H1 (cell line): ENCODE results near the gene KCNK15. TPM values are rescaled to one million over a fixed set of nuclear protein-coding genes. Genes with fewer than 3 reads are reported as not detected.

Experiments used
- CTCF ChIA-PET: fragments of 300-600 bp; sonication (Branson Sonifier 250); formaldehyde crosslinking; loops from one replicate; lab custom pipeline; 2021; ENCODE audit not compliant: partially characterized antibody; lab: Charles Lee
- POLR2A ChIA-PET: fragments of 300-600 bp; sonication (Branson Sonifier 250); formaldehyde crosslinking; loops from one replicate; lab custom pipeline; 2021; ENCODE audit warnings: inconsistent platforms; ENCODE audit not compliant: partially characterized antibody; lab: Charles Lee
- DNase-seq, 2 experiments: peaks; one replicate each; pipeline versions ENCODE4 v3.0.0 to v3.0.0-alpha.2; 2010 to 2022; ENCODE audit warnings: low spot score in 2 of 2, low read depth in 1 of 2, mixed read lengths in 1 of 2
- FAIRE-seq: peaks from 2 replicates; lab custom pipeline; 2011; peaks lifted over from hg19 to GRCh38; lab: Jason Lieb, UNC
- H2AFZ ChIP-seq: 2 replicates; pipeline ENCODE4 v1.8.1; 2012; ENCODE audit warnings: low read length, inconsistent platforms
- H2AK5ac ChIP-seq: 2 replicates; pipeline ENCODE4 v1.6.1; 2013; ENCODE audit warnings: low read depth, low read length
- H2BK120ac ChIP-seq: replicated peaks from 2 replicates; pipeline ENCODE3; 2013; ENCODE audit warnings: low read depth, low read length, inconsistent platforms
- H2BK12ac ChIP-seq: 2 replicates; pipeline ENCODE4 v1.6.1; 2013; ENCODE audit warnings: low read depth, low read length
- H2BK15ac ChIP-seq: 2 replicates; pipeline ENCODE4 v1.6.1; 2013; ENCODE audit warnings: low read length
- H2BK20ac ChIP-seq: 2 replicates; pipeline ENCODE4 v1.6.1; 2013; ENCODE audit warnings: low read length
- H2BK5ac ChIP-seq: 2 replicates; pipeline ENCODE4 v1.6.1; 2013; ENCODE audit warnings: low read depth, low read length
- H3K14ac ChIP-seq: 2 replicates; pipeline ENCODE4 v1.6.1; 2013; ENCODE audit warnings: inconsistent platforms; ENCODE audit not compliant: insufficient read length
- H3K18ac ChIP-seq: 2 replicates; pipeline ENCODE4 v1.6.1; 2013; ENCODE audit warnings: low read length; ENCODE audit errors: extremely low read depth
- H3K23ac ChIP-seq: 2 replicates; pipeline ENCODE4 v1.6.1; 2013; ENCODE audit warnings: inconsistent platforms; ENCODE audit not compliant: insufficient read length
- H3K23me2 ChIP-seq: 2 replicates; pipeline ENCODE4 v1.6.1; 2013; ENCODE audit warnings: low read depth, low read length
- H3K27ac ChIP-seq: 2 replicates; pipeline ENCODE4 v1.6.1; 2011; ENCODE audit warnings: low read depth, low read length, inconsistent platforms
- H3K27me3 ChIP-seq, 4 experiments: replicated peaks in 1 of 4; 1 replicate in 1 of 4; 2 replicates in 3 of 4; pipeline versions ENCODE4 v1.6.1 to v1.8.1; 2011 to 2013; ENCODE audit warnings: low read length in 3 of 4, mild to moderate bottlenecking in 3 of 4, inconsistent platforms in 2 of 4, mixed read lengths in 2 of 4, moderate library complexity in 1 of 4; ENCODE audit not compliant: control insufficient read depth in 3 of 4, insufficient read depth in 3 of 4; ENCODE audit errors: extremely low read depth in 1 of 4
- H3K36me3 ChIP-seq, 4 experiments: 2 replicates each; pipeline versions ENCODE4 v1.6.1 to v1.8.1; 2011 to 2013; ENCODE audit warnings: mild to moderate bottlenecking in 4 of 4, low read length in 3 of 4, moderate library complexity in 2 of 4, control low read depth in 1 of 4, inconsistent platforms in 1 of 4; ENCODE audit not compliant: insufficient read depth in 4 of 4, control insufficient read depth in 2 of 4
- H3K4ac ChIP-seq: replicated peaks from 2 replicates; pipeline ENCODE3; 2013; ENCODE audit warnings: low read length, low read depth, mixed read lengths, inconsistent platforms; ENCODE audit not compliant: insufficient read length
- H3K4me1 ChIP-seq, 4 experiments: replicated peaks in 1 of 4; 1 replicate in 1 of 4; 2 replicates in 3 of 4; pipeline versions ENCODE4 v1.6.1 to v1.8.1; 2011 to 2013; ENCODE audit warnings: low read length in 3 of 4, inconsistent platforms in 2 of 4, mixed read lengths in 1 of 4; ENCODE audit not compliant: insufficient read depth in 4 of 4, control insufficient read depth in 3 of 4
- H3K4me2 ChIP-seq, 2 experiments: 2 replicates each; pipeline versions ENCODE4 v1.6.1 to v1.8.1; 2011 to 2013; ENCODE audit warnings: low read depth in 2 of 2, low read length in 2 of 2, control low read depth in 1 of 2, inconsistent platforms in 1 of 2, mild to moderate bottlenecking in 1 of 2; ENCODE audit not compliant: insufficient read depth in 1 of 2
- H3K4me3 ChIP-seq, 4 experiments: fragments of 200-600, 300-600 bp in 1 of 4; sonication (generic), shearing (Covaris generic), sonication (Bioruptor Twin) in 1 of 4; 2 replicates each; pipeline versions ENCODE4 v1.5.1 to v1.8.1; 2011 to 2016; ENCODE audit warnings: low read length in 4 of 4, low read depth in 3 of 4, control low read depth in 2 of 4, inconsistent platforms in 2 of 4, mild to moderate bottlenecking in 2 of 4, mixed read lengths in 1 of 4, moderate library complexity in 1 of 4; ENCODE audit not compliant: insufficient read depth in 2 of 4; ENCODE audit errors: extremely low read depth in 1 of 4
- H3K56ac ChIP-seq: replicated peaks from 2 replicates; pipeline ENCODE3; 2013; ENCODE audit warnings: low read depth, mild to moderate bottlenecking, mixed read lengths, low read length, inconsistent platforms; ENCODE audit not compliant: insufficient read length
- H3K79me1 ChIP-seq: 2 replicates; pipeline ENCODE4 v1.6.1; 2013; ENCODE audit warnings: low read depth, low read length, control low read depth
- H3K79me2 ChIP-seq, 2 experiments: 2 replicates each; pipeline versions ENCODE4 v1.6.1 to v1.8.1; 2012 to 2013; ENCODE audit warnings: low read length in 2 of 2, mild to moderate bottlenecking in 2 of 2, inconsistent platforms in 1 of 2; ENCODE audit not compliant: insufficient read depth in 2 of 2, control insufficient read depth in 1 of 2
- H3K9ac ChIP-seq, 4 experiments: replicated peaks in 1 of 4; 1 replicate in 1 of 4; 2 replicates in 3 of 4; pipeline versions ENCODE4 v1.6.1 to v1.8.1; 2011 to 2013; ENCODE audit warnings: low read depth in 3 of 4, low read length in 3 of 4, control low read depth in 2 of 4, mild to moderate bottlenecking in 2 of 4, moderate library complexity in 2 of 4, inconsistent platforms in 1 of 4; ENCODE audit errors: extremely low read depth in 1 of 4
- H3K9me3 ChIP-seq, 2 experiments: 2 replicates each; pipeline versions ENCODE4 v1.6.1 to v1.8.1; 2012 to 2013; ENCODE audit warnings: mild to moderate bottlenecking in 2 of 2, moderate library complexity in 2 of 2, control low read depth in 1 of 2, inconsistent platforms in 1 of 2, low read depth in 1 of 2, low read length in 1 of 2, mixed read lengths in 1 of 2; ENCODE audit not compliant: insufficient read depth in 2 of 2
- H4K20me1 ChIP-seq, 2 experiments: replicated peaks in 1 of 2; 2 replicates each; pipeline versions ENCODE3 to v1.8.1; 2011 to 2013; ENCODE audit warnings: inconsistent platforms in 2 of 2, low read length in 2 of 2, mild to moderate bottlenecking in 1 of 2; ENCODE audit not compliant: insufficient read depth in 2 of 2, control insufficient read depth in 1 of 2
- H4K5ac ChIP-seq: 2 replicates; pipeline ENCODE4 v1.6.1; 2013; ENCODE audit warnings: low read length, low read depth, mixed read lengths, inconsistent platforms; ENCODE audit not compliant: insufficient read length
- H4K8ac ChIP-seq: 2 replicates; pipeline ENCODE4 v1.8.0; 2013; ENCODE audit warnings: mild to moderate bottlenecking, moderate library complexity, low read length, inconsistent platforms; ENCODE audit not compliant: insufficient read depth; ENCODE audit errors: extremely low read depth
- H4K91ac ChIP-seq: replicated peaks from 2 replicates; pipeline ENCODE3; 2013; ENCODE audit warnings: low read length, mixed read lengths, inconsistent platforms; ENCODE audit not compliant: insufficient read length
- ASH2L ChIP-seq: fragments of 200-600, 300-600 bp; sonication (generic); IDR thresholded peaks from one replicate; pipeline ENCODE4 v1.7.1; 2017; ENCODE audit warnings: low read length
- BACH1 ChIP-seq: IDR thresholded peaks from 2 replicates; pipeline ENCODE4 v1.6.1; 2012; ENCODE audit warnings: low read length, improper control_type of control experiment
- CTBP2 ChIP-seq: IDR thresholded peaks from 2 replicates; pipeline ENCODE4 v1.7.0; 2011; ENCODE audit warnings: borderline replicate concordance, mild to moderate bottlenecking, moderate library complexity, mixed read lengths, low read length; ENCODE audit not compliant: insufficient read depth, insufficient read length
- JUND ChIP-seq: IDR thresholded peaks from 2 replicates; pipeline ENCODE4 v1.6.1; 2011; ENCODE audit warnings: mild to moderate bottlenecking, improper control_type of control experiment, low read length
- KDM1A ChIP-seq: fragments of 200-600, 300-600 bp; sonication (generic); IDR thresholded peaks from 2 replicates; pipeline ENCODE4 v1.7.1; 2016; ENCODE audit warnings: mild to moderate bottlenecking, low read length, borderline replicate concordance
- KDM4A ChIP-seq: IDR thresholded peaks from one replicate; pipeline ENCODE4 v1.7.1; 2012; ENCODE audit warnings: low read depth, mild to moderate bottlenecking, moderate library complexity, low read length, inconsistent platforms; ENCODE audit not compliant: severe bottlenecking
- NANOG ChIP-seq: IDR thresholded peaks from 2 replicates; pipeline ENCODE4 v1.6.1; 2011; ENCODE audit warnings: low read length, low read depth, mild to moderate bottlenecking, inconsistent platforms; ENCODE audit not compliant: insufficient read depth, poor library complexity, severe bottlenecking
- POLR2A ChIP-seq, 2 experiments: IDR thresholded peaks; 1 replicate in 1 of 2; 2 replicates in 1 of 2; pipeline ENCODE4 v1.6.1; 2011; ENCODE audit warnings: low read depth in 2 of 2, low read length in 2 of 2, mild to moderate bottlenecking in 2 of 2; ENCODE audit errors: control extremely low read depth in 1 of 2
- POU5F1 ChIP-seq: IDR thresholded peaks from 2 replicates; pipeline ENCODE4 v1.6.1; 2011; ENCODE audit warnings: low read depth, mild to moderate bottlenecking, low read length, moderate library complexity
- RAD21 ChIP-seq, 2 experiments: IDR thresholded peaks in 1 of 2; conservative IDR thresholded peaks in 1 of 2; 2 replicates each; pipeline ENCODE4 v1.6.1; 2011; ENCODE audit warnings: low read depth in 2 of 2, low read length in 2 of 2, improper control_type of control experiment in 1 of 2, inconsistent platforms in 1 of 2, mild to moderate bottlenecking in 1 of 2, moderate library complexity in 1 of 2
- SP4 ChIP-seq: IDR thresholded peaks from 2 replicates; pipeline ENCODE4 v1.6.1; 2012; ENCODE audit warnings: low read length, inconsistent platforms
- TAF1 ChIP-seq: IDR thresholded peaks from 2 replicates; pipeline ENCODE4 v1.6.1; 2011; ENCODE audit warnings: mild to moderate bottlenecking, low read depth, low read length
- YY1 ChIP-seq: IDR thresholded peaks from 2 replicates; pipeline ENCODE4 v1.6.1; 2011; ENCODE audit warnings: low read depth, mild to moderate bottlenecking, low read length
- WGBS, 2 experiments: shearing (Covaris generic) in 1 of 2; methylation state at CpG; one replicate each; pipeline versions ENCODE4 v1.1.6 to v1.1.7; 2013 to 2015; ENCODE audit warnings: low lambda C conversion rate in 2 of 2, mixed read lengths in 2 of 2, inconsistent platforms in 1 of 2, low coverage in 1 of 2, missing lambda C conversion rate in 1 of 2; ENCODE audit not compliant: insufficient replicate concordance in 2 of 2, insufficient coverage in 1 of 2, insufficient read length in 1 of 2; ENCODE audit errors: extremely low coverage in 1 of 2, missing lambda C conversion rate in 1 of 2; 5-methylcytosine and 5-hydroxymethylcytosine counted together
- polyA plus RNA-seq, 7 experiments: library from polyadenylated mRNA; depleted of rRNA in 3 of 7; stranded (reverse) in 5 of 7; unstranded in 2 of 7; fragments of >200 nt in 5 of 7; fragments of 200-250 nt in 2 of 7; gene quantifications; 1 replicate in 5 of 7; 2 replicates in 1 of 7; 4 replicates in 1 of 7; pipeline versions ENCODE4 v1.2.1 to v1.2.3, GENCODE V29; 2011 to 2013; ENCODE audit warnings: missing spikeins in 2 of 7, mixed read lengths in 2 of 7
- total RNA-seq: library from RNA; stranded (reverse); fragmentation: NEBNext Ultra II Directional; extraction: Animal tissue kit (Norgen Biotek cat#: 25700); gene quantifications from 2 replicates; pipeline ENCODE4 v1.2.1, GENCODE V29; 2021

Gene KCNK15
- total and polyA plus RNA-seq, 2 of the 8 experiments (the other 6 are each of a cell fraction or from before 2014, with no cell fraction given), result 0.24 to 0.33 TPM

GRCh38 chr20:44788706-44789456 is 43.2 kb downstream of the KCNK15 start:
- WGBS, 2 experiments, result 94% methylated on average over 9 of the region's 10 CpGs; no CpG with 5 or more reads in 1 of the 2 experiments
- Histone ChIP-seq H2AK5ac (no peak overlapping the region), H3K79me2 (peaks cover 0 to 5% of the 10 kb centered on the region in 2 experiments; a peak in 2 of 4 replicates), H3K27me3 (no peaks in the 10 kb centered on the region), H2BK120ac (no peak overlapping the region), H3K4me3 (no peak overlapping the region), H4K5ac (no peak overlapping the region), H2BK15ac (no peak overlapping the region), H3K4ac (no peak overlapping the region), H3K4me1 (peaks cover 12 to 22% (median 19%) of the 10 kb centered on the region in 4 experiments), H2BK5ac (no peak overlapping the region), H2BK12ac (no peak overlapping the region), H3K56ac (no peak overlapping the region), H3K23me2 (no peaks in the 10 kb centered on the region), H4K20me1 (peaks cover 2 to 8% of the 10 kb centered on the region in 2 experiments), H2AFZ (no peak overlapping the region), H4K91ac (no peak overlapping the region), H3K14ac (no peak overlapping the region), H3K23ac (no peak overlapping the region), H2BK20ac (no peak overlapping the region), H3K27ac (no peak overlapping the region), H3K4me2 (no peak overlapping the region), H3K36me3 (no peaks in the 10 kb centered on the region), H3K9ac (no peak overlapping the region), H3K18ac (no peak overlapping the region), H3K79me1 (peaks cover 9% of the 10 kb centered on the region; the same call in 1 of the 2 replicates), H3K9me3 (no peaks in the 10 kb centered on the region), H4K8ac (no peak overlapping the region)
- ChIA-PET POLR2A (interaction anchor here (1.0 kb wide), 1 partner anchor 122 kb away, joined by 3 read pairs; no protein-coding TSS in a partner anchor), CTCF (interaction anchor here (0.6 to 11.1 kb wide), 9 partner anchors 13 to 79 kb away, joined by 3 to 170 read pairs (median 5); no protein-coding TSS in a partner anchor)
- FAIRE-seq (no peak), DNase-seq (no peak)
- TF ChIP-seq SP4 (no peak), NANOG (no peak), KDM1A (no peak), RAD21 (IDR thresholded peaks at IDR 0.05 in 1 of 2, conservative IDR thresholded peaks at IDR 0.05 in 1 of 2; ENCODE audit: low read depth in 2 of 2, low read length in 2 of 2) (no peak), ASH2L (no peak), BACH1 (no peak), TAF1 (no peak), YY1 (no peak), JUND (no peak), POU5F1 (no peak), KDM4A (no peak), CTBP2 (no peak), POLR2A (IDR thresholded peaks at IDR 0.05; ENCODE audit: control extremely low read depth in 1 of 2, low read depth in 2 of 2, low read length in 2 of 2) (no peak)
